HG03469 (cell line): ENCODE results near the gene DNM3.

Experiments used
- ATAC-seq: cut with Tn5 transposase; IDR thresholded peaks from one replicate; pipeline ENCODE4 v1.9.1; 2021; ENCODE audit warnings: mild to moderate bottlenecking, moderate library complexity, moderate number of reproducible peaks; ENCODE audit not compliant: unreplicated experiment

Gene DNM3

DNA sequence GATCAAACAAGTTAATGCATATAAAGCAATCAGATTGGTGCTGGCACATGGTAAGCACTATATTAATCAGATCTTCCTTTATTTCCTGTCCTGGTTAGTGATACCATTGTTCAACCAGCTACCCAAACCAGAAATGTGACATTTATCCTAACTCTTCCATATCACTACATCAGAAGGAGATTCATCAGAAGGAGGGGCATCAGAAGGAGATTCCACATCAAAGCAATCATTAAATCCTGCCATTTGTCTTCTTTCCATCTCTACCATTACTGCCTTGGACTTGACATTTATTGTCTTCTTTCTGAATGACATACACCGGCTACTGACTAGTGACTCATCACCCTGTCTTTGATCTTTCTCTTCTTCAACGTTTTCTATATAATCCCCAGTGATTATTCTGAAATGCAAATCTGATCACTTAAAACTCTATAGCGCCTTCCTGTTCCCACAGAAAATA lies 75.0 kb downstream of the DNM3 start:
- no peak for ATAC-seq

DNA sequence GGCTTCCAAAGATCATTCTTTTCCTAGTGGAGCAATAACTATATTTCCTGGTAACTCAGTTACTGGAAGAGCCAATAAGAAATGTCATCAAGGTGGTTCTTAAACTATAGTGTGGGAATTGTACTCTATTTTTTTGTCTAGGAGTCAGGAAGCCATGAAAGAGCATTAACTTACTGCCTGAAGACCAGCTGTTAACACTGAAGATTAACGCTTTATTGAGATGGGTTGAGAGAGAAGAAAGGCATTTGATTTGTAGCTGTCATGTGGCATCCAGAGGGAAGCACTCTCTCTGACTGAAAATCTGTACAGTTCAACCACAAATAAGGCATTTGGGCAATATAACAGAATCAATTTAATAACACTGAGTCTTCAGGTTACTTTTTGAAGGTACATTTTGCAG lies 76.0 kb downstream of the DNM3 start:
- ATAC-seq = no peak

DNA sequence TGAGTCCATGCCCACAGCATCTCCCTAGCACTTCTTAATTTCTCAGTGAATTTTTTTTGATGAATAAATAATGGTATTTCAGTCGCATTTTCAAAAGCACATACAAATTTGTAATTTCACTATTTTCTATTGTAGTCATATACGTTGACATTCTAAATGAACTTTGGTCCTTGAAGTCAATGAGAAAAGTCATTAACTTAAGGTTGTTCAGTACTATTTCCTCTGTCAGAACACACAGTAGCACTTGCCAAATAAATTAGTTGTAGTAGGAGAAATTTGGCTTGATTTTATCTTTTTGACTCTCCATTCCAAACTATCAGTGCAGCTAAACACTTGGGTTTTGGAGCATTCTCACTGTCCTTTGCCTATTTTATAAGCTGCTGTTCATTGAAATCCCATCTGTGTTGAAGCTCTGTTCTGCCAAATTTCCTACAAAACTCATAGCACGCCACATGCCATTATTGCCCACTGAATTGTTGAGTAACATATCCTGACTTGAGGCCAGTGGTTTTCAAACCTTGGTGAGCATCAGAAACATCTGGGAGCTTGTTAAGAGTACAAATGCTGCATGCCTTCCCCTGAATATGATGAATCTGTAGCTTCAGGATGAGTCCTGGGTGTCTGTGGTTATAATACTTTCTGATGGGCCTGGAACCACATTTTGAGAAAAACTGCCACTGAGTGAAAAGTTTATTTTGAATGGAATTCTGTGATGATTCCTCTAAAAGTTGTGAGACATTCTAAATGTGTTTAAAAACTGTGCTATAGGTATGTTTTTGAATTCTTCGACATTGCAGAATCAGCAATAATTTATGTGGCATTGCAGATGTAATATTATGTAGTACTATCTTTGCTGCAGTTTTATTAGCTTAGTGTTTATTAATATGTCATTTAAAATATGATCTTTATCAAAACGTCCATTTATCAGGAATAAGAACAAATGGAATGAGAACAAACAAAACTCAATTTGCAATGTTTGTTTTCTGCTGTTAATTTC lies 78.9 kb downstream of the DNM3 start:
- no peak for ATAC-seq

DNA sequence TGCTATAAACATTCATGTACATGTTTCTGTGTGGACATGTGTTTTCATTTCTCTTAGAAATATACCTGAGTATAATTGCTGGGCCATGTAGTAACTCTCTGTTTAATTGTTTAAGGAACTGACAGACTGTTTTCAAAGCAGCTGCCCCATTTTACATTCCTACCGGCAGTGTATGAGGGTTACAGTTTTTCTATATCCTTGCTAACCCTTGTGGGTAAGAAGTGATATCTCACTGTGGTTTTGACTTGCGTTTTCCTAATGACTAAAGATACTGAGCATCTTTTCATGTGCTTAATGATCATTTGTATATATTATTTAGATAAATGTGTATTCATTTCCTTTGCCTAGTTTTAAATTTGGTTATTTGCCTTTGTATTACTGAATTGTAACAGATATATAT lies 81.7 kb downstream of the DNM3 start:
- ATAC-seq = no peak

DNA sequence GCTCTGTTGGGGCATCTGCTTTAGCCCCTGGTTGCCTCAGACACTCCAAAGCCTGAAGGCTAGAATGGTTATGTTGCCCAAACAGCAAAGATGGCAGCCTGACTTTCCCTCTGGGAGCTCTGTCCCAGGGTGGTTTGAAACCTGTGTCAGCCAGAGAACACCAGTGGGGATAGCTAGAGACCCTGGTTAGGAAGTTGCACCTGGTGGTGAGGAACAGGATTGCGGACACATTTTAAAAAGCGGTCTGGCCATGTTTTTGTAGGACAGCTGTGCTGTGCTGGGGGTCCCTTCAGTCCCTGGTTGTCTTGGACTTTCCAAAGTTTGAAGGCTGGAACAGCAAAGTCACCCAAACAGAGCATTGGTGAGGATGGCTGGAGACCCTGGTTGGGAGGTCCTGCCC lies 87.8 kb downstream of the DNM3 start:
- ATAC-seq = no peak

DNA sequence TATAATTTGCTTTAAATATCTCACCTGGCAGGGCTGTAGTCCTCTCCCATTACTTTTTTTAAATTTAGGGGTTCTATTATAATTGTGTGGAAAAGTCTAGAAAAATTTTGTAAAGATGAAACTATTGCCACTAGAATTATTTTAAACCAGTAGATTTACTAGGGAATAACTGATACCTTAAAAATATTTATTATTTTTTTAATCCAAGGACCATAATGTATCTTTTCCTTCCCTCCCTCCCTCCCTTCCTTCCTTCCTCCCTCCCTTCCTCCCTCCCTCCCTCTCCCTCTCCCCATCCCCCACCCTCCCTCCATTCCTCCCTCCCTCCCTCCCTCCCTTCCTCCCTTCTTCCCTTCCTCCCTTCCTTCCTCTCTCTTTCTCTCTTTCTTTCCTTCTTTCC lies 90.5 kb downstream of the DNM3 start:
- no peak for ATAC-seq

DNA sequence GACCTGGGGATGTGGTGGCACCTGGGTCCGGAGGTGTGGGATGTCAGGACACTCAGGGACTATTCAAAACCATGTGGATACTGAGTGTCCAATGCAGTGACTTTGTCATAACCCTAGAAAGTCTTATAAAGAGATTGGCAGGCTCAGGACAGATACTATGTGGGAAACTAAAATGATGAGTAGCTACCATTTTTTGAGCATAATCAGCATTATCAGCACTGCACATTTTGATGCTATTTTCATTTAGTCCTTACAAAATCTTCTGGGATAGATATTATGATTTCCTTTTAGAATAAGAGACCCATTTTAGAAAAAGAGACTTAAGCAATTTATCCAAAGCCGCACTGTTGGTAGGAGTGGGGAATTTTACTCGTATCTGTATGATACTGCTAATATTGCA lies 93.4 kb downstream of the DNM3 start:
- no peak for ATAC-seq

DNA sequence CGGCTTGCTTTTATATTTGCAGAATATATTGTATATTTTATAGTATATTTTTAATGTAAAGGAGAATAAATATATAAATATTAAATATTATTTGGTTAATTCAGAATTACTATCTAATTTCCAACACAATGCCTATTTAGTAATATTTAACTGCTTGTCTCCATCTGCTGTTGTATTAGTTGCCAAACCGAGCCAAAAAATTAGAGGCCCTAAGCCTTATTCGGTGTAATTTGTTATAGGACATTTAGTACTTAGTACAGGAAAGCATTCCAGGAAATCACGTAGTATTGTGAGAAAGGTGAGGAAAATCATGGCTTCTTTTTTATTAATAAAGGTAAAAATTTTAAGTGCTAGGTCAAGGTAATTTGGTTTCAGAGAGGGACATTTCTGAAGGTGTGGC lies 93.8 kb downstream of the DNM3 start:
- ATAC-seq = no peak

DNA sequence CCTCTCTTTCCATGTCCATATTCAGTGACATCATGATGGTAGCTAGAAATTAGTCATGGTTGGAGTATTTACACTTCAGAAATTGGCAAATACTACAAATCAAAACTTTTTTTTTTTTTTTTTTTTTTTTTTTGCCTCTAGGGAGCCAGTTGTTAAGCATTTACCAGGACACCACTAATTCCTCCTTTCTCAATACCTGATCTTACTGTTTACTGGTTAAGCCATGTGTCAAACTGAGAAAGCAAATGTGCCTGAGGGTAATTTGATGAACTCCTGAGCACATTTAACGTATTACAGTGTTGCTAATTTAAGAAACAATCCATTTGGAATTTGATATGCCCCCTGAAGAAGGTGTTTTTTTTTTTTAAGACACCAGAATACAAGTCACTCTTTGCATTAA lies 94.4 kb downstream of the DNM3 start:
- ATAC-seq = no peak

DNA sequence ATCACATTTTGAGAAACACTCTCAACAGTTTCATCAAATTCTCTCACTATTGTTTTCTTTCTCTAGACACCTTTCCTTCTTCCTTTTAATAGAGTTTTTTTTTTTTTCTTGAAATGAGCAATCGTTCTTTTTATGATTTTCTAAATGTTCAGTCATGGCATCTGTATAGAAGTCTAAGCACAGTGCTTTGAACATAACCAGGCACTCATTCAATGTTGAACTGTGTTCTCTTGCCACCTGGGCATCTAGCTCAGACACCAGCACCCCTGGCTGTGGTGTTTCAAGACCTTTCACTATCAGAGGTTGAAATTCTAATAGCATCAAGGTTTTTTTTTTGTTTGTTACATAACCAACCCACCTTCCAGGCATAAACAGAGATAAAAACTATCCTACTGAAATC lies 96.6 kb downstream of the DNM3 start:
- ATAC-seq = no peak

DNA sequence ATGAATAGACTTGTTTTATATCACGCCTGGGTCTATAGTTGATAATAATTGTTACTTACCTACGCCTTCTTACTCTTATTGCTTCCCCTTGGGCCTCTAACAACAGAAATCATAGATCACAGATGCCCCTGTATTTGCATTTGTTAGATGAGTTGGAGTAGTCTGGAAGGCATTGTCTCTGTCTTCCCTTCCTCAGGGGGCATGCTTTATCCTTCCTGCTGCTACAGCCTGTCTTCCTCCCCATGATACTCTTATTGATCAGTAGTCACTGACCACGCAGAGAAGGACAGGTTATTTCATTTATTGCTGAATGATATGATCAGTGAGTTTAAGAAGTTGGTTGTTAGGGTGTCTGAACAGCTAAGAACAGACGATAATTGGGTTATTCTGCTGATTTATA lies 98.4 kb downstream of the DNM3 start:
- ATAC-seq = no peak

DNA sequence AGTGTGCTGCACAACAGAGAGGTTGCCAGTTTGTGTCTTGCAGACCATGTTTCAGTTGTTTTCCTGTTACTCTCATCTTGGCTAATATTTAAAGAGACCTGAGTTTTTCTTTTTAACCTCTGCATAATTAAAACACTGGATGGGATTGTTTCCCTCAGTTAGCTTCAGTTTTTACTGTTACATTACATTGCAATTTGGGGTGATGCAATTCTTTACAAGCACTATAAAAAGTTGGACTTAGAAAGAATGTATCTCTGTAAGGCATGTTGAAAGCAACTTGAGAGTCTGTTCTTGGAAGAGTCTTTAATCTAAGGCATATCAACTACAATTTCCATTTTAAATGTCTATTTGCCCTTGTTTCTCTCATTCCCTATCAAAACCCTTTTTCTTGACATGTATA lies 99.1 kb downstream of the DNM3 start:
- no peak for ATAC-seq

DNA sequence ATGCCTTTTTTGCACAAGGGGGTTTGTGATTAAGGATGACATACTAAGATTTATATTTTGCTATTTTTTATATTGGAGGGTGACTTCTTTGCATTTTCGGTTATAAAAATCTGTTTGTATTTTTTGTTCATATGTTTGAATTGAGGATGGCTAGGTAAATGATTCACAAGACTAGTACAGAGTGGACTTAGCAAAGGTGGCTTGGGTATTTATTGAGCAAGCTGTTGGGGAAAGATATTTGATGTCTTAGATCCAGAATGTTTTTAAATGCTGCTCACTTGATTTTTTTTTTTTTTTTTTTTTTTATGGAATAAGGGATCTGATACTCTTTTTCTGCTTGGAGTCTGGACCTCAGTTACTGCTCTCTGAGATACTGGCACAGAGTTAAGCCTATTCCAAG lies 100.6 kb downstream of the DNM3 start:
- no peak for ATAC-seq

DNA sequence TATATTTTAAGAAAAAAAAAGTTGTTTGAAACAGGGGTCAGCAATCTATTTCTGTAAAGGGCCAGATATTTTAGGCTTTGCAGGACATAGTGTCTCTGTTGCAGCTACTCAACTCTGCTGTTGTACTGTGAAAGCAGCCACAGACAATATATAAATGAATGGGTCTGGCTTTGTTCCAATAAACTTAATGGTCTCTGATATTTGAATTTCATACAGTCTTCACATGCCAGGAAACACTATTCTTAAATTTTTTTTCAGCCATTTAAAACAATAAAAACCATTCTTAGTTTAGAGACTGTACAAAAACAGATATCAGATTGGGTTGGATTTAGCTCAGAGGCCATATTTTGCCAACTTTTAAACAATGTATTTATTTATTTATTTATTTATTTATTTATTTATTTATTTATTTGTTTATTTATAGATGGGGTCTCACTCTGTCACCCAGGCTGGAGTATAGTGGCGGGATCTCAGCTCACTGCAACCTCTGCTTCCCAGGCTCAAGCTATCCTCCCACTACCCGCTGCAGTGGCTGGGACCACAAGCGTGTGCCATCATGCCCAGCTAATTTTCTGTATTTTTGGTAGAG lies 102.8 kb downstream of the DNM3 start:
- ATAC-seq = no peak

DNA sequence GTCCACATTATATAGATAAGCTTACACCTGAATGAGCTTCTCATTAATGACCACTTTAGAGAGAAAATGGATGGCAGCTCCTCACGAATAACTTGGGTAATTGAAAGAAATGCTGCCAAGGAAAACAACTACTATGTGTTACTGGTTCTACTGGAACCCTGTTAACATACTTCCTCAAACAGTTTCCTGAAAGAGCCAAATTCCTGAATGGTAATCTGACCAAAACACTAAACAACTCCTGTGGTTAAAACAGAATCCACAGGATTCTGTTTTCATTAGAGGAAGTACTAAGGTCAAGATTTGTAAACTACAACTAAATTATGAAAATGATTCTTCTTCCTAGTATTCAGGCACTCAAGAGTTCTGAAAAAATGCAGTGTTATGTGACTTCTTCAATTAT lies 107.2 kb downstream of the DNM3 start:
- ATAC-seq = no peak

DNA sequence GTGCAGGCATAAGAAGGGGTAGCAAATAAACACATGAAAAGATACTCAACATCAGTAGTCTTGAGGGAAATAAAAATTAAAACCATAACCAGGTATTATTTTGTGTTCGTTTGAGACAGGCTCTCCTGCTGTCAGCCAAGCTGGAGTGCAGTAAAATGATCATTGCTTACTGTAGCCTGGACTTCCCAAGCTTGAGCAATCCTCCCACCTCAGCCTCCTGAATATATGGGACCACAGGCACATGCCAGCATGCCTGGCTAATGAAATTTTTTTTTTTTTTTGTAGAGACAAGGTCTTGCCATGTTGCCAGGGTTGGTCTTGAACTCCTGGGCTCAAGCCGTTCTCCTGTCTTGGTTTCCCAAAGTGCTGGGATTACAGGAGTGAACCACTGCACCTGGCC lies 108.0 kb downstream of the DNM3 start:
- no peak for ATAC-seq

DNA sequence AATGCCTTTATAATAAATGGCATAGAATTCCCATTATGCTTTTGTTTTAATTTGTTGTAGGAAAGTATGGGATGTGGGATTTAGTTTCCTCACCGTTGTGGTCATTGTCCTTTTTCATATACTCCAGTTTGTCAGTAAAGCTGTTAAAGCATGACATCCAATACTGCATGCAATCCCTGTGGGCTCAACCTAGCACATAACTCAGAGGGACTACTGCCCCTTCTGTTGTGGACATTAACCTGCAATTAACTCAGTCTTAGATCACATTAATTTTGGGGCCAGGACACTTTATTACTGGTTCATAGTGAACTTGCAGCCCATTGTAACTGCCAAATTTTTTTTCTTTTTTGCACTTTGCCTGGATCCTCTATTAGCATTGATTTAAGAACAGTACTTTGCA lies 112.5 kb downstream of the DNM3 start:
- ATAC-seq = no peak

DNA sequence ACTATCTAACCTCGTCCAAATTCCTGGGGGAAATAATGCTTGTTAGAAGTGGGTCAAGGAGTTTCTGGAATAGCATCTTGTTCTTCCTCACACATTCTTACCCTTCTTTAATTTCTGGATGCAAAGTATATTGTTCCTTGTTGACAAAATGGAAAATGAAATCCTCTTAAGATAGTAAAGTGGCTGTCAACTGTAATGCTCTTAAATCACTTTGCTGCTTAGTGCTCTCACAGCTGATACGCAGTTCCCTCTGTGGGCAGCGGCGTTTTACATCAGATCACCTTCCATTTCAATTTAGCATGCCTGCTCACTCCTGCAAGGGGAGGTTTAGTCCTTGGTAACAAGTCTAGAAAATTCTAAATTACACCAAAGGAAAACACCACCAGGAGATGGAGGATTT lies 113.1 kb downstream of the DNM3 start:
- ATAC-seq = no peak

DNA sequence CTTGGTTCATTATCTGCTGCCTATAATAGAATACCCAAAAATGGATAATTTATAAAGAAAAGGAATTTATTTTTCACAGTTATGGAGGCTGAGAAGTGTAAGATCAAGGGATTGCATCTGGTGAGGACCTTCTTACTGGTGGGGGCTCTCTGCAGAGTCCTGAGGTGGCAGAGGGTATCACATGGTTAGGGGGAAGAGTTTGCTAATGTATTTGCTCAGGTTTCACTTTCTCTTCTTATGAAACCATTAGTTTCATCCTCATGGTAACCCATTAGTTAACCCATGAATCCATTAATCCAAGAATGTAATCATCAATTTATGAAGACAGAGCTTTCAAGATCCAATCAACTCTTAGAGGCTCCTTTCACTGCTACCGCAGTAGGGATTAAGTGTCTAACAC lies 120.6 kb downstream of the DNM3 start:
- no peak for ATAC-seq

DNA sequence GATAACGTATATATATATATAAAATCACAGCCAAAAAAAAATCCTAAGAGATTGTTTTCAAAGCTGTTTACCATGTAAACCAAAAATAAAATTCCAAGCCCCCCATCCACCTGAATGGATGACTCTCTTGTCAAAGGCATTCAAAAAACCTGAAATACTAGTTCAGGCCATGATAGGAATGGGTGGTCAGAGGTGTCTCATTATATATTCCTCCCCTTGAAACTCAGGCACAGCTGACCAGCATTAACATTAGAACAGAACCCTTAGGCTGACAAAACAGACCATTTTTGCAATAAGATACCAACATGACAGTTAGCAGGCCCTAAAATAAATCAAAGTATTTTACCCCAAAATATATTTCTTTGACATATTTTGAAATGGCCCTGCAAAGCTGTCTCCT lies 122.5 kb downstream of the DNM3 start:
- ATAC-seq = no peak

DNA sequence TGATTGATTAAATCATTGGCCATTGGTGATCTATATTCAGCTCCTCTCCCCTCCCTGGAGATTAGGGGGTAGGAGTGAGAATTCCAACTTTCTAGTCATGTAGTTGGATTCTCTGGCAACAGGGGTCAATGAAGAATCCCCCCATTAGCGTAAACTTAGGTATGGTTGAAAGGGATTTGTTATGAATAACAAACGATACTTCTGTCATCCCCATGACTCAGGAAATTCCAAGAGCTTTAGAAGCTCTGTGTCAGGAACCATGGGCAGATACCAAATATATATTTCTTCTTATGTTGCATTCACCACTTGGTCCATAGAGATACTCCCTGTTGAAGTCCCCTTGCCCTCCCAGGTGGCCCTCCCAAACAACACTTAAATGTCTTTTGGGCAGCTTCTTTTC lies 124.5 kb downstream of the DNM3 start:
- no peak for ATAC-seq

DNA sequence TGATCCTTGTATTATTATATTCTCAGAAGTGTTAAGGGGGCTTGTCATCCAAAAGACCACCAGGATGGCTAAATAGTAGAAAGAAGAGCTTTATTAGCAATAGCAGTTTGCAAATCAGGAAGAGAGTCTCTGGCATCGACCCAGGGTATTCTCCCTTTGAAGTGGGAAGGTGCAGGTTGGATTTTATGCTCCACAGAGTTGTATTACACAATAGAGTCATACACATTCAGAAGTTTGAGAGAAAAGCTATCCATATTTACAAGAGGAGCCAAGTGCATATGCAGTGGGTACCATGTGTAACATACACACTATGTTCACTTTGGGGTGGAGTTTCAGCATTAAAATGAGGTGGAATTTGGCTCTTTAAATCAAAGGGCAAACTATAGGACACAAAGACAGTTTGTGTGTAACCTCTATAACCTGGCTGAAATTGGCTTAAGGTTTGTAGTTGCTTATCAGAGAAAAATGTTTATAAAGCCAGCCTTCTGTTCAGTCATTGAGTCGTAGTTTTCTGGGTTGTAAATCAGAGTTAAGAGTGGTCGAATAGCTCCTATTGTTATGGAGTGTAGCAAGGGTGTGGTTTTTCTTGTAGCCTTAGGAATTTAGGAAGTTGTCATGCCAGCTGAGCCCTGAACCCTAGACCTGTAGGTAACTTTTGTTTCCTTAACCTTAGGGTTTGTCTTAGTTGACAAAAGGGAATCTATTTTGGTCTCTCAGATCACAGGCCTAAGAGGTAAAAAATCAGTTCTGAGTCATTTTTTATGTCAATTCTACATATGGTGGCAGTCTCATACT lies 125.3 kb downstream of the DNM3 start:
- no peak for ATAC-seq
